ENCODE results near the gene ADH7. TPM values are rescaled to one million over a fixed set of nuclear protein-coding genes. Genes with fewer than 3 reads are reported as not detected.

The ADH7 gene
- total and polyA plus RNA-seq, 2 of the 8 experiments (the other 6 are each of a cell fraction or from before 2014, with no cell fraction given) = not detected

- TF ChIP-seq TAF7 (optimal IDR thresholded peaks at IDR 0.05; ENCODE audit: borderline replicate concordance, low read depth, low read length) = no peak
- TF ChIP-seq SIN3A (conservative IDR thresholded peaks at IDR 0.05 in 1 of 2, IDR thresholded peaks at IDR 0.05 in 1 of 2; ENCODE audit: low read depth in 1 of 2, low read length in 2 of 2) = no peak
- no peak for TF ChIP-seq CHD2 (IDR thresholded peaks at IDR 0.05; ENCODE audit: low read length)
- no peak for TF ChIP-seq SIX5 (IDR thresholded peaks at IDR 0.05; ENCODE audit: low read depth, low read length)
- no peak for TF ChIP-seq RBBP5 (IDR thresholded peaks at IDR 0.05; ENCODE audit: borderline replicate concordance, low read depth, low read length)
- no peak for TF ChIP-seq BRCA1 (IDR thresholded peaks at IDR 0.05; ENCODE audit: low read depth, low read length)
- TF ChIP-seq ASH2L (IDR thresholded peaks at IDR 0.05; ENCODE audit: low read length) = no peak
Measured at GRCh38 chr4:99399017-99399416, 36.1 kb downstream of the ADH7 start (continued).

All from H1 (cell line).